AG04449 (cell line): ENCODE results near the gene DPT.

Experiments
- CTCF ChIA-PET: fragments of 350-600 bp; formaldehyde crosslinking; extraction: SDS; loops from one replicate; lab custom pipeline; 2021; ENCODE audit warnings: antibody characterized with exemption; lab: Yijun Ruan, JAX
- POLR2A ChIA-PET: fragments of 400-600, 350-600 bp; formaldehyde crosslinking; extraction: SDS; loops from one replicate; lab custom pipeline; 2020; ENCODE audit warnings: antibody characterized with exemption, inconsistent platforms; lab: Yijun Ruan, JAX
- DNase-seq: peaks from one replicate; pipeline ENCODE4 v3.0.0-alpha.2; 2010; ENCODE audit warnings: low read depth, low spot score
- H3K4me3 ChIP-seq: 2 replicates; pipeline ENCODE4 v1.5.1; 2011; ENCODE audit warnings: low read depth, mild to moderate bottlenecking, control low read depth, low read length
- CTCF ChIP-seq: IDR thresholded peaks from one replicate; pipeline ENCODE4 v1.5.1; 2011; ENCODE audit warnings: mild to moderate bottlenecking, moderate library complexity, low read length, control low read depth, inconsistent platforms; ENCODE audit not compliant: insufficient read depth; ENCODE audit errors: missing control alignments

The DPT gene

GRCh38 chr1:168767894-168768584 is 39.0 kb upstream of the DPT start:
- ChIA-PET POLR2A (no interaction called here), CTCF (no interaction called here)
- no peak overlapping the region for H3K4me3 ChIP-seq
- DNase-seq = no peak
- TF ChIP-seq CTCF = no peak

GRCh38 chr1:168766568-168766967 is 37.6 kb upstream of the DPT start:
- ChIA-PET CTCF (no interaction called here), POLR2A (no interaction called here)
- no peak for DNase-seq
- no peak overlapping the region for H3K4me3 ChIP-seq
- no peak for TF ChIP-seq CTCF

- TF ChIP-seq CTCF = no peak
- H3K4me3 ChIP-seq = no peak overlapping the region
- DNase-seq = no peak
- POLR2A ChIA-PET = no interaction called here
- CTCF ChIA-PET = no interaction called here
These were observed 34.0 kb upstream of the DPT start for GRCh38 chr1:168763031-168763430.

GRCh38 chr1:168762473-168762872 is 33.5 kb upstream of the DPT start:
- ChIA-PET CTCF (no interaction called here), POLR2A (no interaction called here)
- TF ChIP-seq CTCF = no peak
- H3K4me3 ChIP-seq = no peak overlapping the region
- no peak for DNase-seq

- TF ChIP-seq CTCF = no peak
- H3K4me3 ChIP-seq = no peak overlapping the region
- POLR2A ChIA-PET = no interaction called here
- CTCF ChIA-PET = no interaction called here
- DNase-seq = no peak
These were observed 31.8 kb upstream of the DPT start for GRCh38 chr1:168760781-168761180.

GRCh38 chr1:168760241-168760640 is 31.2 kb upstream of the DPT start:
- ChIA-PET POLR2A (no interaction called here), CTCF (no interaction called here)
- no peak for TF ChIP-seq CTCF
- DNase-seq = no peak
- H3K4me3 ChIP-seq = no peak overlapping the region
